HG02678 (cell line): ENCODE results near the gene DIRAS1.

Source experiments
- ATAC-seq: cut with Tn5 transposase; IDR thresholded peaks from one replicate; pipeline ENCODE4 v1.9.1; 2021; ENCODE audit warnings: mild to moderate bottlenecking, moderate library complexity; ENCODE audit not compliant: unreplicated experiment

Gene DIRAS1, protein sequence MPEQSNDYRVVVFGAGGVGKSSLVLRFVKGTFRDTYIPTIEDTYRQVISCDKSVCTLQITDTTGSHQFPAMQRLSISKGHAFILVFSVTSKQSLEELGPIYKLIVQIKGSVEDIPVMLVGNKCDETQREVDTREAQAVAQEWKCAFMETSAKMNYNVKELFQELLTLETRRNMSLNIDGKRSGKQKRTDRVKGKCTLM

DNA sequence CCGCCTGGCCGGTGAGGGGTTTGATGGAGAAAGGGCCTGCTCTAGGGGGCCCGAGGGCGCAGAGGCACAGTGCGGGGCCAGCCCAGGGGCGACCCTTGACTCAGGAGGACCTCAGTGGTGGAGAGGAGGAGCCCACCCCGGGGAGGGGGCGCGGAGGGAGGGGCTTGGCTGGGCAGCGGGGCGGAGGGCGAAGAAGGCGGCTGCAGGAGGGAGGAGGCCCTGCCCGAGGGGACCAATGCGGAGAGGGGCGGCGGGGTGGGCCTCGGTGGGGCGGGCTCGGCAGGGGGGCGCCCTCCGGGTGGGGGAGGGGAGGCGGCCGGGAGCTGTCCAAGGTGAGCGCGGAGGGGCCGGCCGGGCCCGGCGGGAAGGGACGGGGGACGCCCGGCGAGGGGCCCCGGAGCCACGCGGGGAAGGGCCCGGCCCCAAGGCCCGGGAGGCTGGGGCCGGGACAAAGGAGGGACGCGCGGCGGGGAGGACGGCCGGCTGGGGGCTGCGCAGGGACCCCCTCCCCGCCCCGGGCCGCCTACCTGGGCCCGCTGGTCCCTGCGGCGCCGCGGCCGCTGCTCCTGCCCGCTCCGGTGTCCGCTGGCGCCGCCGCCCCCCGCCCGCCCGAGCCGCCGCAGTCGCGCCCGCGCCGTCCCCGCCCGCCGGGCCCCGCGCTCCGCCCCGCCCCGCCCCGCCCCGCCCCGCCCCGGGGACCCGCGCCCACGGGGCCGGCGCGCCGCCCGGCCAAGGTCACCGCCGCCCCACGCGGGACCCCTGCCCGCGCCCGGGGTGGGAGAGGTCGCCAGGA lies at the start of gene DIRAS1:
Gene DIRAS1 (minus strand): TSS at position 596 of the 793 bp plus-strand sequence. CDS start 3,566 bp downstream, outside the sequence.
- no peak for ATAC-seq

DNA sequence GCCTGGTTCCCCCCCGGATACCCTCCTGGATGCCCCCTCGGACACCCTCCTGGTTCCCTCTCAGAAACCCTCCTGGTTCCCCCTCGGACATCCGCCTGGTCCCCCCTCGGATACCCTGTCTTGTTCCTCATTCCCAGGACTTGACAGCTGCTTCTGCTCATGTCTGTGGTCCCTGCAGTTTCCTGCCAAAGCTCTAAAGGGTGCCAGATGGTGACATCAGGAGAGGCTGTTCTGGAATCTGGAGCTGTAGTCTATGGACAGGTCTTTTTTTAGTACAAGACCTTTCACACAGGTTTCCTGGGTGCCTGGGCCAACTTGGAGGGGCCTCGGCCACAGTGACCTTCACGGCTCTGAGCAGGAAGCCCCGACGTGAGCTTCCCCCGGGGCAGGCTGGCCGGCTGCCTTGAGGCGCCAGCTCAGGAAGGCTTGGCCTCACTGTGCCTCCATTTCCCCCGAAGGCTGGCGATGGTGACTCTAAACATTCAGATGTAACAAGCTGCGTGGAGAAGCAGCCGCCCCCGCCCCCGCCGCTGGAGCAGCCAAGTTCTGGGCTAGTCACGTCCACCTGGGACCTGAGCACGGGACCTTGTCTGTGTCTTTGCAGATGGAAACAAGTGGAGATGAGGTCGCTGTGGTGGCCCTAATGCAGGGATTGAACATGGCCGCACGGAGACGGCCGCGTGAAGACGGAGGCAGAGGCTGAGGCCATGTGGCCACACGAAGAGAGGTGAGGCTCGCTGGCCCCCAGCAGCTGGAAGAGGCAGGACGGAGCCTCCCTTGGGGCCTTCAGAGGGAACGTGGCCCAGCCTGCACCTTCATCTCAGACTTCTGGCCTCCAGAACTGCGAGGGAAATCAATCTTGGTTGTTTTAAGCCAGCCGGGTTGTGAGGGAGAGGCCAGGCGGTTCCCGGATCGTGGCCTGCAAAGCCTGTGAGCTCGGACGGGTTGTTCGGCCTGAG lies 49.2 kb upstream of the DIRAS1 start:
- ATAC-seq, result no peak

GRCh38 chr19:2769218-2769617 lies 48.0 kb upstream of the DIRAS1 start:
- no peak for ATAC-seq

DNA sequence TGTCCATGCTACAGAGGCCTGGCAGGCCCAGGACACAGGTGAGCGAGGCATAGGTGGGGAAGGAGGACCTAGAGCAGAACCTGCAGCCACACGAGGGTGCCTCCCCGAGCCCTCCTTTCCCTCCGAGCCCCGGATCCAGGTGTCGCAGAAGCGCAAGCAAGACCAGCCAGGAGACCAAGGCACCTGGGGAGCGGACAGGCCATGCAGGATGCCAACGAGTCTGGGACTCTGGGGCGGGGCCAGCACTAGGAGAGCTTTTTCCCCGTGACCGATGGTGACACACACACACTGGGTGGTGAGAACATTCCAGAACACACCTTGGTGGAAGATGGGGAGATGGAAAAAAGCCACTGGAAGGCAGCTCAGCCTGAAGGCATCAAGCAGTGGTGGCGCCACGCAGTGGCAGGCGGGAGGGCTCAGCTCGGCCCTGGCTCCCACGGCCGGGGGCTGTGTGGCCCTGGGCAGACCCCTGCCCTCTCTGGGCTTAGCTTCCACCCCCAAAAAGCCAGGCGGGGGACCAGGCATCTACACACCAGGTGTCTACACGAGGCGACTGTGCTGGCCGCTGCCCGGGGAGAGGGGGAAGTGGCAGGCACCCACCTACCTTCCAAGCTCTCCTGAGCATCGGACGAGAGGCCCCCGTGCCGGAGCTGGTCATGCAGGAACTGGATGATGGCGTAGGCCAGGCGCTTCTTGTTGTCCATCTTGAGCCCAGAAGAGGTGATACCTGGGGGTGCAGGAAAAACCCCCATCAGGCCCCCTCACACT lies 47.4 kb upstream of the DIRAS1 start:
- no peak for ATAC-seq

DNA sequence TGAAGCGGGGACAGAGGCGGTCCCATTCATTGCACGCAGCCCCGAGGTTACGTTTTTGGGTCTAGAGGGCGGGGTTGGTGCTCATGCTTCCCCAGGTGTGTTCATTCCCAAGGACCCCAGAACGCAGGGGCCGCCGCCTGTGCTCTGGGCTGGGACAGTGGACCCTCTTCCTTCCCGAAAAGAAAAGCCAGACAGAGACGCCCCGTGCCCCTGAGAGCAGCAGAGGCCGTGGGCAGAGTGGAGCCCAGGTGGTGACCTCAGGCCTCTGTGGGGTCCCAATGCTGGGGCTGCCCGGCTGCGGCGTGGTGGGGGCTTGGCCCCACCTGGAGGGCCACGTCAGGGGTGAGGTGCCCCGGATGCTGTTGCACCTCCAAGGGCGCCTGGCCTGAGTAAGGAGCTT lies 46.5 kb upstream of the DIRAS1 start:
- no peak for ATAC-seq

DNA sequence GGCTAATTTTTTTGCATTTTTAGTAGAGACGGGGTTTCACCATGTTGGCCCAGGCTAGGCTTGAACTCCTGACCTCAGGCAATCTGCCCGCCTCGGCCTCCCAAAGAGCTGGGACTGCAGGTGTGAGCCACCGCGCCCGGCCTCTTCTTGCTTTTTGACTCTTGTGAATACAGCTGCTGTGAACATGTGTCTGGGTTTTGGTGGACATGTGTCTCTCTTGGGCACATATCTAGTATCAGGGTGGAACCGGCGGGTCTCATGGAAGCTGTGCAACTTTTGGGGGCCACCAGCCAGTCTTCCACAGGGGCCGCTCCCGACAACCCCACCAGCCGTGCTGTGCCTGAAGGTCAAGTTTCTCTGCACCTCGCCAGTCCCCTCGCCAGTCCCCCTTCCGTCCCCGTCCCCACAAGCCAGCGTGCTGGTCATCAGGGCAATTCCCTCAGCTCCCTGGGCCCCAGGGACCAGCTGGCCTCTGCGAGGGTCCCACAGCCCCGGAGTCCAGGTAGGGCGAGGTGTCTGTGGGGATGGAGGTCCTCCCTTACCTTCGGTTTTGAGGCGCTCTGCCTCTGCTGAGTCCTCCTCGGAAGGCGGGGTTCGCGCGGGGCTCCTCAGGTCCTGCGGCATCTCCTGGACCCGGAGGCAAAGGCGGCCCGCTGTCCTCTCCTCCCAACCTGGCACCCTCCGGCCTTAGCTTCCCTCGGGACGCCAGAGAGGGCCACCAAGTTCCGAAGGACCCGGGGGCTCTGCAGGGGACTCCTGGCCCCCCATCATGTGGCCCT lies 45.6 kb upstream of the DIRAS1 start:
- ATAC-seq, result no peak

DNA sequence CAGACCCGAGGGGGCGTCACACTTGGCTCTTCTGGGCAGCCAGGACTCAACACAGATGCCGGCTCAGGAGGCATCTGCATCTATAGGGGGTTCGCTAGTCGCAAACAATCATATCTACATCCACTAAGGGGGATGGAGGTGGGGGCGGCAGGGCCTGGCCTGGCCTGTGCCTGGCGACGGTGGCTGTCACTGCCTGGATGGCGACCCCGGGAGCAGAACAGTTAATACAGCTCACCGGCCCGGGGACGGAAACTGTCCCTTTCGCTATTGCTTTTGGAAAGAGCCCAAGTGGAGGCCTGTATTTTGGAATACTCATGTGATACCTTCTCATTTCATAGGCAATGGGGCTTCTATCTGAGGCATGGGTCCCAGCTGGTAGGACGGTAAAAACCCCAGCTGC lies 44.2 kb upstream of the DIRAS1 start:
- ATAC-seq, result no peak

DNA sequence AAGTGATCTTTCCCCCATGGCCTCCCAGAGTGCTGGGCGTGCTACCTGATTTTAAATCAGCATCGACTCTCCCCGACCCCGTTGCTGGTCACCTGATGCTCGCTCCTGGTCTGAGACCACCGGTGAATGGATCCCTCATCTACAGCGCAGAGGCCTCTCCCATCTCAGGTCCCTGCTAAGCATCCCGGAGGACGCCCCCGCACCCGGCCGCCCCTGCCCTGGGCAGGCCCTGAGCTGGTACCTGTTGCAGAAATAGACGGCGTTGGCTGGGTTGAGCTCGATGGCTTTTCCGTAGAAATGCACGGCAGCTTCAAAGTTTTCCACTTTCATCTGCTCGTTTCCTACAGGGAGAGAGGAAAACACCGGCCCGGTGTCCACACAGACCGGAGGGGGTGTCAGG lies 43.8 kb upstream of the DIRAS1 start:
- ATAC-seq, result no peak

GRCh38 chr19:2763687-2764086 lies 42.5 kb upstream of the DIRAS1 start:
- ATAC-seq, result no peak

DNA sequence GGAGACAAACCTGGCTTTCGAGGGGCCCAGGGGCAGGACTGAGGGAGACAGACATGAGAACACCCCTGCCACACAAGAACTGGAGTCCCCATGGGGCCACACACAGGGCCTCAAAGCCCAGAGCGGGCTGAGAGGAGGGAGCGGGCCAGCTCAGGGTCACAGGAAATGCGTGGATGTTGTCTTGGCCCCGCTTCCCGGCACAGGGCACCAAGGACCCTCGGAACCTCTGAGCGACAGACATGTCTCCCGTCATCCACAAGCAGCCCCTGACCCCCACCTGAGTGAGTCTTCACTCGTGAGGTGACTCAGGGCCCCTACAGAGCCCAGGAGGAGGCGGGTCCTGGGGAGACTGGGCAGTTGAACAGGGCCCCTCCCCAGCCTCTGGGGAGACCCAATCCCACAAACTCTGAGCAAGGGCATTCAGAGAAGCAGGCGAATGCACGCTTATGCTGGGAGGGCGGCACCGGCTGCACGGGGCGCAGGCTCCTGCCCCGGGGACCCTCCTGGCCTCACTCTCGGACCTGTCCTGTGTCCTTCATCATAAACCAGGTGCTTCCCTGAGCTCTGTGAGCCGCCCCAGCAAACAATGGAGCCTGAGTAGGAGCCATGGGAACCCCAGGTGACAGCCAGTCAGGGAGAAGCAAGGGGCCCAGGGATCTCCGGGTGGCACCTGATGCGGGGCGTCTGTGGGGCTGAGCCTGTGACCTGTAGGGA lies 41.8 kb upstream of the DIRAS1 start:
- ATAC-seq, result no peak

GRCh38 chr19:2761876-2762782 lies 41.0 kb upstream of the DIRAS1 start:
- ATAC-seq, result no peak

DNA sequence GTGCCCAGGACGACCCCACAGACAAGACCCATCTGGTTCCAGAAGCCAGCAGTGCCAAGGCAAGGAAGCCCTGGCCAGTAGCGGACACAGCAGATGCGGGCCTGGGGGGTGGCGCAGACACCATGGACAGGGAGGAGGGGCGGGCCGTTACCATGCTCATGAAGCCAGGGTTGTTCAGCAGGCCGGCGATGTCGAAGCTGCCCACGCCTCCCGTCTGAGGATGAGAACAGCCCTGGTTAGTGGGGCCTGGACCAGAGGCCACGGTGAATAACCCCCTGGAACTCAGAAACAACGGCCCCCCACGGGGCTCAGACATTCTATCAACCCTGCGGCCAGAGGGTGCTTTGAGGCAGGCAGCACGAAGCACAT lies 40.1 kb upstream of the DIRAS1 start:
- ATAC-seq, result no peak

DNA sequence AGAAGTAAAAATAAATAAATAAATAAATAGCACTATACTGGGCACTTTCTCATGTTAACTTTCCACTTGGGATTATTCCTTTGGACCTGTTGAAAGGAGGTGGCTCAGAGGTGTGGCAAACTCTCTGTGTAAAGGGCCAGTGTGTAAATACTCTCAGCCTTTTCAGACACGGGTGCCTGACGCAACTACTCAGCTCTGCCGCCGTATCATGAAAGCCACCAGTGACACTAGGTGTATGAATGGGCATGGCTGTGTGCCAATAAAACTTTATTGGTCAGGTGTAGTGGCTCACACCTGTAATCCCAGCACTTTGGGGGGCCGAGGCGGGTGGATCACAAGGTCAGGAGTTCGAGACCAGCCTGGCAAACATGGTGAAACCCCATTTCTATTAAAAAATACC lies 38.8 kb upstream of the DIRAS1 start:
- ATAC-seq, result no peak

DNA sequence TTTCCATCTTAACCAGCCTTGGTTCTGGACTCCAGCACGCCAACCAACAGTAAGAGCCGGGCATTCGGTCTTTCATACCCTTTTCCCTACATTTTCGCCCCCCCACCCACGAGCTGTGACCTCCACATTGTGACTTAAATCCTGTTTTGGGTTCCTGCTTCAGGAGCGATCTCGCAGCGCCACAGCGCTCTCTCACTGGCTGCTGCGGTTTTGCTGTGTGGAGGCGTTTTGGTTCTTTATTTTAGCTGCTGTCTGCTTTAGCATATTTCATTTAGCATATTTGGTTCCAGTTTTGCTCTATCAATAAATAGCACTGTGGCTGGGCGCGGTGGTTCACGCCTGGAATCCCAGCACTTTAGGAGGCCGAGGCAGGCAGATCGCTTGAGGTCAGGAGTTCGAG lies 38.2 kb upstream of the DIRAS1 start:
- no peak for ATAC-seq

GRCh38 chr19:2758601-2759313 lies 37.6 kb upstream of the DIRAS1 start:
- ATAC-seq, result no peak

DNA sequence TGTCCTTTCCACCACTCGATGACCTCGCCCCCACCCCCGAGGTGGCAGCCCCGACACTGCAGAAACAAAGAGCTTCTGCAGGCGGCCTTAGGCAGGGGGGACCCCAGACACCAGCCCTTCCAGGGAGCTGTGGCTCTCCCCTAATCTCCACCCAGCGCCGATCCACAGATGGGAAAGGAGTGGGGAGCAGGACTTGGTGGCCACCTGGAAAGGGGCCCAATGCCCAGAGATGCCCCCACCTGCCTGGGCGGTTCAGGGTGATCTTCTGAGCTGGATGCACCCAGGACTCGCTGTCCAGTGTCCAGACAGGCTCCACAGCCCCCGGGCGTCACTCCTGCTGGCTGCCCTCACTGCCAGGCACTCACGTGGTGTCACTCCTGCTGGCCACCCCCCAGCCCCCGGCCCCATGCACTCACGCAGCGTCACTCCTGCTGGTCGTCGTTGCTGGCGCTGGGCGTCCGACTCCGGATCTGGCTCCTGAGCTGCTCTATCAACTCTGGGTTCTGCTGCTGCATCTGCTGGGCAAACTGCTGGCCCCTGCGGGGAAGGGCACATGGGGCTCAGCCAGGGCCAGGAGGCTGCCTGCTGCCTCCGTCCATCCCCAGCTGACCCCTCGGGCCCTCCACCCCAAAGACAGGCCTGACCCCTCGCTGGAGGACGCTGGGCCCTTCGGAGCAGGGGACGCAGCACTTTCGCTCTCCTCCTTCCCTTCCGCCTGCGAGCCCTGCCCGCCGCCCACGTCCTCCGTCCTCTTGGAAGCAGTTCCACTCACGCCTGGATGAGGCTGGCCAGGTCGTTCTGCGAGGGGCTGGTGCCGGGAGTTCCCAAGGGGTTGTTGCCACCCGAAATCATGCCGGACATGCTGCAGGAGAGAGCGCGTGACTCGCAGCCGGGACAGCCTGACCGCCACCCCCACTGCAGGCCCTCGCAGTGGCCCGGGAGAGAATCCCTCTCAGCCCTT lies 36.0 kb upstream of the DIRAS1 start:
- ATAC-seq, result no peak

- no peak for ATAC-seq
These were observed 35.3 kb upstream of the DIRAS1 start for GRCh38 chr19:2756477-2756876.
